Stimulated activated CD4-positive, alpha-beta T cell treated with anti-CD3 and anti-CD28 coated beads, Interleukin-4, amount 100 ng/mL, for 1 hour (primary cell): ENCODE results near the gene CNGA1.
A peak's percentile ranks its signal among the peaks of the same experiment; 100 is the strongest.

ENCODE experiments used
- DNase-seq: peaks from one replicate; pipeline ENCODE4 v3.0.0-alpha.2; 2020

CNGA1 gene

GRCh38 chr4:48016141-48017107 lies at the start of gene CNGA1, which contains the start of gene NIPAL1:
Gene CNGA1, minus strand, starts transcription at chr4:48016681. Its CDS starts 63,992 bp downstream, at chr4:47952689.
Gene NIPAL1, plus strand, starts transcription at chr4:48016772. Its CDS starts 68 bp downstream, at chr4:48016840.
- DNase-seq = peak; percentile 79

- DNase-seq = no peak
Measured at GRCh38 chr4:48065587-48066052, 49.1 kb upstream of the CNGA1 start.

GRCh38 chr4:48064349-48064748 lies 47.9 kb upstream of the CNGA1 start:
- no peak for DNase-seq

- DNase-seq = no peak
Measured at GRCh38 chr4:48058617-48059530, 42.4 kb upstream of the CNGA1 start.

- no peak for DNase-seq
Measured at GRCh38 chr4:48051078-48051477, 34.6 kb upstream of the CNGA1 start.

GRCh38 chr4:48049483-48049882 lies 33.0 kb upstream of the CNGA1 start:
- DNase-seq = no peak

GRCh38 chr4:48047896-48048295 lies 31.4 kb upstream of the CNGA1 start:
- DNase-seq = no peak

GRCh38 chr4:48047421-48047844 lies 31.0 kb upstream of the CNGA1 start:
- peak; percentile 50 for DNase-seq

- DNase-seq = no peak
Measured at GRCh38 chr4:48046059-48046458, 29.6 kb upstream of the CNGA1 start.

- no peak for DNase-seq
Measured at GRCh38 chr4:48044298-48044697, 27.8 kb upstream of the CNGA1 start.

GRCh38 chr4:48043504-48043903 lies 27.0 kb upstream of the CNGA1 start:
- DNase-seq = no peak

GRCh38 chr4:48042979-48043461 lies 26.5 kb upstream of the CNGA1 start:
- DNase-seq = no peak

- DNase-seq = peak; percentile 13
Measured at GRCh38 chr4:48041535-48042137, 25.2 kb upstream of the CNGA1 start.

- no peak for DNase-seq
Measured at GRCh38 chr4:48039561-48039960, 23.1 kb upstream of the CNGA1 start.

GRCh38 chr4:48038666-48039065 lies 22.2 kb upstream of the CNGA1 start:
- no peak for DNase-seq

- DNase-seq = no peak
Measured at GRCh38 chr4:48037117-48037462, 20.6 kb upstream of the CNGA1 start.

GRCh38 chr4:48035952-48036351 lies 19.5 kb upstream of the CNGA1 start:
- no peak for DNase-seq

- peak; percentile 64 for DNase-seq
Measured at GRCh38 chr4:48033825-48034413, 17.4 kb upstream of the CNGA1 start.

- no peak for DNase-seq
Measured at GRCh38 chr4:48033412-48033811, 16.9 kb upstream of the CNGA1 start.

GRCh38 chr4:48032721-48033120 lies 16.2 kb upstream of the CNGA1 start:
- no peak for DNase-seq

GRCh38 chr4:48031802-48032525 lies 15.5 kb upstream of the CNGA1 start:
- DNase-seq = no peak

- DNase-seq = no peak
Measured at GRCh38 chr4:48030470-48030869, 14.0 kb upstream of the CNGA1 start.
